SU-DHL-6 (cell line): ENCODE measurements around the gene C12orf76.
"Not testable (repeated sequence)": the region's sequence is repeated elsewhere in the genome, so short reads cannot be mapped to it uniquely, and the experiment has no call there.

Source experiments
- EZH2phosphoT487 ChIP-seq: fragments of 200-600 bp; sonication (generic), shearing (Covaris generic); conservative IDR thresholded peaks from 2 replicates; pipeline ENCODE4 v1.6.1; 2018; ENCODE audit warnings: mild to moderate bottlenecking, antibody characterized with exemption, low read length, moderate library complexity, mixed read lengths
- TF ChIP-seq, protein P1 (sequence below): fragments of 200-600 bp; sonication (generic); IDR thresholded peaks from one replicate; pipeline ENCODE4 v1.5.1; 2017; ENCODE audit warnings: antibody characterized with exemption, mild to moderate bottlenecking, low read length, moderate library complexity; ENCODE audit not compliant: insufficient read depth, poor library complexity, severe bottlenecking

- TF ChIP-seq, protein P1, sequence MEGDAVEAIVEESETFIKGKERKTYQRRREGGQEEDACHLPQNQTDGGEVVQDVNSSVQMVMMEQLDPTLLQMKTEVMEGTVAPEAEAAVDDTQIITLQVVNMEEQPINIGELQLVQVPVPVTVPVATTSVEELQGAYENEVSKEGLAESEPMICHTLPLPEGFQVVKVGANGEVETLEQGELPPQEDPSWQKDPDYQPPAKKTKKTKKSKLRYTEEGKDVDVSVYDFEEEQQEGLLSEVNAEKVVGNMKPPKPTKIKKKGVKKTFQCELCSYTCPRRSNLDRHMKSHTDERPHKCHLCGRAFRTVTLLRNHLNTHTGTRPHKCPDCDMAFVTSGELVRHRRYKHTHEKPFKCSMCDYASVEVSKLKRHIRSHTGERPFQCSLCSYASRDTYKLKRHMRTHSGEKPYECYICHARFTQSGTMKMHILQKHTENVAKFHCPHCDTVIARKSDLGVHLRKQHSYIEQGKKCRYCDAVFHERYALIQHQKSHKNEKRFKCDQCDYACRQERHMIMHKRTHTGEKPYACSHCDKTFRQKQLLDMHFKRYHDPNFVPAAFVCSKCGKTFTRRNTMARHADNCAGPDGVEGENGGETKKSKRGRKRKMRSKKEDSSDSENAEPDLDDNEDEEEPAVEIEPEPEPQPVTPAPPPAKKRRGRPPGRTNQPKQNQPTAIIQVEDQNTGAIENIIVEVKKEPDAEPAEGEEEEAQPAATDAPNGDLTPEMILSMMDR = not testable (repeated sequence)
- not testable (repeated sequence) for TF ChIP-seq EZH2phosphoT487
These were observed 712 bp upstream of the C12orf76 start for GRCh38 chr12:110049034-110049433.
